MCF 10A (cell line): ENCODE data around the gene TEX44. TPM values are rescaled to one million over a fixed set of nuclear protein-coding genes. Genes with fewer than 3 reads are reported as not detected.

Source experiments
- BruUV-seq: library from RNA; stranded (reverse); fragments of 400-500 nt; replicated peaks from 2 replicates; lab custom pipeline; 2021; lab: Mats Ljungman, UMichigan
- CTCF ChIA-PET: fragments of 300-600 bp; sonication (Branson Sonifier 250); formaldehyde crosslinking; extraction: SDS; loops from one replicate; lab custom pipeline; 2021; ENCODE audit warnings: antibody characterized with exemption, inconsistent platforms; lab: Yijun Ruan, JAX
- POLR2A ChIA-PET: fragments of 300-600, 350-650 bp; sonication (Branson Sonifier 250); formaldehyde crosslinking; extraction: SDS; loops from one replicate; lab custom pipeline; 2020; ENCODE audit warnings: antibody characterized with exemption, inconsistent platforms; lab: Yijun Ruan, JAX
- DNase-seq: peaks from one replicate; pipeline ENCODE4 v3.0.0-alpha.2; 2018; ENCODE audit not compliant: unreplicated experiment
- H3K27ac Mint-ChIP-seq: one replicate; pipeline ENCODE4 v1.8.0; 2022; ENCODE audit warnings: mild to moderate bottlenecking, low read depth, mixed read lengths; ENCODE audit not compliant: unreplicated experiment
- H3K27me3 Mint-ChIP-seq: one replicate; pipeline ENCODE4 v1.8.0; 2022; ENCODE audit warnings: mixed read lengths; ENCODE audit not compliant: insufficient read depth, unreplicated experiment
- H3K36me3 Mint-ChIP-seq: one replicate; pipeline ENCODE4 v1.8.0; 2022; ENCODE audit warnings: mild to moderate bottlenecking, moderate library complexity, mixed read lengths; ENCODE audit not compliant: insufficient read depth, unreplicated experiment
- H3K4me1 Mint-ChIP-seq: one replicate; pipeline ENCODE4 v1.8.0; 2022; ENCODE audit warnings: mixed read lengths; ENCODE audit not compliant: insufficient read depth, unreplicated experiment
- H3K4me3 Mint-ChIP-seq: one replicate; pipeline ENCODE4 v1.8.0; 2022; ENCODE audit warnings: mild to moderate bottlenecking, moderate library complexity, mixed read lengths; ENCODE audit not compliant: unreplicated experiment
- H3K9me3 Mint-ChIP-seq: one replicate; pipeline ENCODE4 v1.8.0; 2022; ENCODE audit warnings: mixed read lengths; ENCODE audit not compliant: unreplicated experiment
- CTCF ChIP-seq: fragments of 200-600 bp; IDR thresholded peaks from one replicate; pipeline ENCODE4 v1.8.0; 2022; ENCODE audit warnings: antibody characterized with exemption, mild to moderate bottlenecking; ENCODE audit not compliant: unreplicated experiment
- intact Hi-C: fragments of 100-400 bp; cut with micrococcal nuclease; formaldehyde crosslinking; loops from 2 replicates; pipeline ENCODE4 v1.14.1; 2022
- total RNA-seq: library from RNA; stranded (reverse); gene quantifications from 2 replicates; pipeline ENCODE4 v1.2.3, GENCODE V29; 2022

The TEX44 gene
- total RNA-seq, 1 experiment from 2014 or later = not detected

- Mint-ChIP-seq H3K36me3 (no peaks in the 10 kb centered on the region), H3K4me1 (peaks cover 24% of the 10 kb centered on the region), H3K4me3 (peak overlapping the region; percentile 24), H3K27me3 (no peaks in the 10 kb centered on the region), H3K27ac (peak overlapping the region; percentile 95), H3K9me3 (no peaks in the 10 kb centered on the region)
- intact Hi-C loops = no loop called here
- no peak for TF ChIP-seq CTCF
- DNase-seq = no peak
- ChIA-PET POLR2A (interaction anchor here (0.9 kb wide), 1 partner anchor 28 kb away, joined by 3 read pairs; no protein-coding TSS in a partner anchor), CTCF (interaction anchor here (0.6 to 3.4 kb wide), 6 partner anchors 10 to 69 kb away, joined by 3 to 20 read pairs (median 4); no protein-coding TSS in a partner anchor)
- BruUV-seq = no TSS peak
Measured at GRCh38 chr2:231640641-231641111, 48.0 kb downstream of the TEX44 start.

GRCh38 chr2:231642631-231643494, 50.2 kb downstream of the TEX44 start:
- peak overlapping the region; percentile 59 for H3K4me3 Mint-ChIP-seq
- no peak for TF ChIP-seq CTCF
- intact Hi-C loops = loop anchor here (1.0 kb wide), 1 partner anchor 31 kb away; no protein-coding TSS in a partner anchor
- peak; percentile 99 for DNase-seq
- BruUV-seq = no TSS peak
- CTCF ChIA-PET = interaction anchor here (0.6 to 3.4 kb wide), 13 partner anchors 11 to 125 kb away, joined by 3 to 20 read pairs (median 3); no protein-coding TSS in a partner anchor
- H3K9me3 Mint-ChIP-seq = no peaks in the 10 kb centered on the region
- H3K27me3 Mint-ChIP-seq = no peaks in the 10 kb centered on the region
- H3K4me1 Mint-ChIP-seq = peaks cover 30% of the 10 kb centered on the region
- no peaks in the 10 kb centered on the region for H3K36me3 Mint-ChIP-seq
- POLR2A ChIA-PET = interaction anchor here (0.7 to 2.2 kb wide), 18 partner anchors 15 to 948 kb away, joined by 3 to 36 read pairs (median 4); partner anchors contain the start of gene PTMA
- H3K27ac Mint-ChIP-seq = peak overlapping the region; percentile 97

GRCh38 chr2:231643495-231643888, 50.8 kb downstream of the TEX44 start:
- no peak overlapping the region for H3K4me3 Mint-ChIP-seq
- H3K9me3 Mint-ChIP-seq = no peaks in the 10 kb centered on the region
- no peaks in the 10 kb centered on the region for H3K27me3 Mint-ChIP-seq
- intact Hi-C loops = no loop called here
- TF ChIP-seq CTCF = no peak
- ChIA-PET CTCF (interaction anchor here (0.6 to 3.4 kb wide), 4 partner anchors 31 to 74 kb away, joined by 3 to 20 read pairs (median 3); no protein-coding TSS in a partner anchor), POLR2A (interaction anchor here (0.7 to 2.2 kb wide), 5 partner anchors 16 to 72 kb away, joined by 3 to 36 read pairs (median 3); no protein-coding TSS in a partner anchor)
- DNase-seq = no peak
- no TSS peak for BruUV-seq
- H3K4me1 Mint-ChIP-seq = peaks cover 33% of the 10 kb centered on the region
- H3K27ac Mint-ChIP-seq = peak overlapping the region; percentile 97
- H3K36me3 Mint-ChIP-seq = no peaks in the 10 kb centered on the region

Other genes with a start within 250 kb of the TEX44 start
- gene B3GNT7, start 197.2 kb upstream of the TEX44 start, total RNA-seq = not detected in 2 replicates
- 578 and 778 TPM in 2 replicates for gene NCL, start 128.4 kb upstream of the TEX44 start, total RNA-seq
- gene NMUR1, start 62.4 kb upstream of the TEX44 start, total RNA-seq = not detected in 2 replicates
- 501 and 713 TPM in 2 replicates for gene PTMA, start 115.7 kb downstream of the TEX44 start, total RNA-seq
- gene PDE6D, start 188.4 kb downstream of the TEX44 start, total RNA-seq = 13.2 and 20.6 TPM in 2 replicates
- 41.5 and 49.9 TPM in 2 replicates for gene COPS7B, start 193.6 kb downstream of the TEX44 start, total RNA-seq